NCI-H1694 treated with DMSO at 0.1 percent for 48 hours (cell line): ENCODE measurements around the gene SLFN12L.
"Not testable (repeated sequence)": the region's sequence is repeated elsewhere in the genome, so short reads cannot be mapped to it uniquely, and the experiment has no call there.

ENCODE experiments used
- DNase-seq: peaks from one replicate; lab custom pipeline; 2025; lab: John Stamatoyannopoulos, UW

Gene SLFN12L

DNA sequence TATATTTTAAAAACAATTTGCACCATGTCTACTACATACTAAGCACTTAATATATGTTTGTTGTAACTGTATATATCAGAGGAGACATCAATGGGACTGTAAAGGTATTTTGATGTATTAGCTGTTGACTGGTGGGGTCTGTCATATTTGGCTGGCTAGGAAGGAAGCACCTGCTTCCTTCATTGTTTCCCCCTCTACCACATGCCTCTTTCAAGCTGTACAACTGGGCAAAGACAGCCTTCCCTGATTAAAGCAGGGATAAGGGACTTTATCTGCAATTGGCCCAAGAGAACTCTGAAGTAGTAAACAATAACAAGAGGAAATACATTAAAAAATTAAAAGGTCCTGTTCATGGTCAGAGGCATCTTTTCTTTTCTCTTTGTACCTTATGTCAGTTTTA lies 5.5 kb upstream of the SLFN12L start:
- DNase-seq: no peak

DNA sequence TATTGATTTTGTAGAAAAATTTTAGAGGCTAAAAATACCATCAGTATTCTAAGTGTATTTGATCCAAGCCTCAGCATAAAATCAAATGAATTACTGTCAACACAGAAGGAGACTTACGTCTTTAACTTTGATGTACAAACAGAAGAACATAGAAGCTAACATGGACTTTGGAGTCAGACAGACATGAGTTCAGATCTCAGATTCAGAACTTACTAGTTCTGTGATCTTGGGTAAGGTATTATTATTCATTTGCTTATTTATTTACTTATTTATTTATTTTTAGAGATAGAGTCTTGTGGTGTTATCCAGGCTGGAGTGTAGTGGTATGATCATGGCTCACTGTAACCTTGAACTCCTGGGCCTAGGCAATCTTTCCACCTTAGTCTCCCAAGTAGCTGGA lies 4.0 kb upstream of the SLFN12L start:
- no peak for DNase-seq

DNA sequence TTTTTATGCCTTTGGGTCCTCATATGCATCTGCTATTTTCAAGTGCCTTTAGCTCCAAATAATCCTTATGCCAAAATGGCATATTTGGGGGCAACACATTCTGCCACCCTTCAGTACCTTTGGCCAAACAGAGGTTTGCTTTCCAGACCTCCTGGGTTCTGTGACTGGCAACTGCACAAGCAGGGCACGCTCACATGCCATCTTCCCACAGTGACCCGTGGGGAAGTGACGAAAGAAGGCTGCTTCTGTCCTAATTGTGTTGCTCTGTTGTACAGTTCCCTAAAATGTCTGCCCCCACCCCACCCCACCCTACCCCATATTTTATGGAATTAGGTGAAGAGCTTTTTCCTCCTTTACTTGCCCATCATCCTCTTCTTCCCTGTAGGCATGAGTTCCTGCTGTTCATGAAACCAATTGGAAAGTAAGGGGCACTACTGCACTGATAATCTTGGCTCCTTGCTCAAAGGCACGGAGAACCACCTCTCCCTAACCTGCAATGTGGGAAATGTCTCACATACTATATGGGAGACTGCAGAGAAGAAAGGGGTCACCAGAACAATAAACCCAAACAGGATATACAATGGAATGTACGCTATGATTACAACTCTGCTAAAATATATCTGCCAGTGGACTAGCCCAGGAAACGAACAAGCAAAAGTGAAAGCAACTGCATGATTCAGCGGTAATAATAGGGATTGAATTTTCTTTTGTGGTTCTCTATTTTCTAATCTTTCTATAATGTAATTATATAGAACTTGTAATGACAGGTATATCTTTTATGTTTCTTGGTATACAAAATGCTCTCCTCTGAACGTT lies 3.3 kb upstream of the SLFN12L start:
- no peak for DNase-seq

DNA sequence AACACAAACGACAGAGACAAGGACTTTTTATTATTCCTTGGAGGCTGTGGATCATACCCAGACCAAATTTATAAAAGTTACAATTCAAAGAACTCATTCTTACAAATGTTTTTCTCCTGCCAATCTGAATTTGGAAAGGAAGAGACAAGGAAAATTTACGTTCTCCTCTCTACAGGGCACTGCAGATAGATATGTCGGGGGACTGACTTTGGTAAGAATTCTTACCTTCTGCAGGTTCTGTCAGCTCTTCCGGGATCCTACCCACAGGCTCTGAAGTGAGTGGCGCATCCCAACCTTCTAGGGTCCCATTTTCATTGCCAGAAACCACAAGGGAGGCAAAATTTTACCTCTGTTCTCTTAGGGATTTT lies 2.2 kb upstream of the SLFN12L start:
- no peak for DNase-seq

DNA sequence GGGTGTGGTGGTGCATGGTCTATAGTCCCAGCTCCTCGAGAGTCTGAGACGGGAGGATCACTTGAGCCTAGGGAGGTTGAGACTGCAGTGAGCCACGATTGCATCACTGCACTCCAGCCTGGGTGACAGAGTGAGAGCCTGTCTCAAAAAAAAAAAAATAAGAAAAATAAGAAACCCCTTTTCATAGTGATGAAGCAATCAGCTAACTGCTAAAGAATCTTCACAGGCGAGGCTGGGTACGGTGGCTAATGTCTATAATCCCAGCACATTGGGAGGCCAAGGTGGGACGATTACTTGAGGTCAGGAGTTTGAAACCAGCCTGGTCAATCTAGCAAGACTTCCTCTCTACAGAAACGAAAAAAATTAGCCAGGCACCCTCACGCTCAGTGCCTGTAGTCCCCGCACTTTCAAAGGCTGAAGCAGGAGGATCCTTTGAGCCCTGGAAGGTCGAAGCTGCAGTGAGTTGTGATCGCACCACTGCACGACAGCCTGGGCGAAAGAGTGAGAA lies 760 bp downstream of the SLFN12L start:
- DNase-seq: no peak

DNA sequence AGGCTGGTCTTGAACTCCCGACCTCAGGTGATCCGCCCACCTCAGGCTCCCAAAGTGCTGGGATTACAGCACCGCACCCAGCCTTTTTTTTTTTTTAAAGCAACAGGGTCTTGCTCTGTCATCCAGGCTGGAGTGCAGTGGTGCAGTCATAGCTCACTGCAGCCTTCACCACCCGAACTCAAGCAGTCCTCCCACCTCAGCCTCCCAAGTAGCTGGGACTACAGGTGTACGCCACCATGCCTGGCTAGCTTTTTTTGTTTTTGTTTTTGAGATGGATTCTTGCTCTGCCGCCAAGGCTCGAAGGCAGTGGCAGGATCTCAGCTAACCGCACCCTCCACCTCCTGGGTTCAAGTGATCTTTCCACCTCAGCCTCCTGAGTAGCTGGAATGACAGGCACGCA lies 2.1 kb downstream of the SLFN12L start:
- DNase-seq: not testable (repeated sequence)

DNA sequence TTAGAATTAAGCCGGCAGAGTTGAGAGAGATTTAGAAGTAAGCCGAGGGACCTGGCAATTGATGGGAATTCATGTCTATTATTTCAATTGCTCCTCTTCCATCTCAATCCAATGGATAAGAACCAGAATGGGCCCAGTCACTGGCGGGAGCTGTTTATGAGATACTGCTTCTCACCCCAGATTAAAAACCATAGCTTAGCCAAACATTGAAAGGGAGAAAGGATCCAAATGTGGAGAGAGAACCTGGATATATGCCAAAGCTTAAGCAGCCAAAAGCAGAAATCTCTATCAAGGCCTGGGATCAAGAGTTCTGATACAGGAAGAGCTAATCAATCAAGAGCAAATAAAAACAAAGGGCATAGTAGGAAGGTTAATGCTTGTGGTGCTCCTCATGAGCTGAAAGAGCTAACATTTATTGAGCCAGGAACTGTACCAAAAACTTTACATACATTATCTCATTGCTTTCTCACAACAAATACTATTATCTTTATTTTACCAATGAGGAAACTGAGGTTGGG lies 2.8 kb downstream of the SLFN12L start:
- DNase-seq: no peak

DNA sequence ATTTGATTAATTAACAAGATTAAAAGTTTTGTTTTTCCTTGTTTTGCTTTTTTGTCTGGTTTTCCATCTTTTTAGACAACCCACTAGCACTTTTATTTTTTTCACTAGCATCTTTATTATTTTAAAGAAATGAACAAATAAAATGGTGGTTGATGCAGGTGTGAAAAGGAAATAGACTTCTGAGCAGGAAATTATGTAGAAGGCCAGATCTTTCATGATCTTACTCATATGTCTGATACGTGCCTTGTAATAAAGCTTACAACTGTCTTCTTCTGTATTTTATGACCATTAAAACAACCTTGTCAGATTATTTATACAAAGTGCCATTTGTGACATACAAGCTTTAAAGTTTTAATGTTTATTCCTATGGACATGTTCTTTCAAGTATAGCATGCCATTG lies 6.3 kb downstream of the SLFN12L start:
- no peak for DNase-seq

DNA sequence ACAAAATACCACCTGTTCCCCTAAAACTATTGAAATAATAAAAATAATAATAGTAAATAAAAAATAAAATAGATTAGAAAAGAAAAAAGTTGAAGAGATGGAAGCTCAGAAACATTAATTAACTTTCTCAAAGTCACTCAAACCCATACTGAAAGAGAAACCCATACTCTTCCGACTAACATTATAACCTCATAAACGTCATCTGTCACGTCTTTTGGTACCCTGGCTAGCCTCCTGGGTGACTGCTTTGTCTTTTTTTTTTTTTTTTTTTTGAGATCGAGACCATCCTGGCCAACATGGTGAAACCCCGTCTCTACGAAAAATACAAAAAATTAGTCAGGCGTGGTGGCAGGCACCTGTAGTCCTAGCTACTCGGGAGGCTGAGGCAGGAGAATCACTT lies 7.6 kb downstream of the SLFN12L start:
- no peak for DNase-seq

DNA sequence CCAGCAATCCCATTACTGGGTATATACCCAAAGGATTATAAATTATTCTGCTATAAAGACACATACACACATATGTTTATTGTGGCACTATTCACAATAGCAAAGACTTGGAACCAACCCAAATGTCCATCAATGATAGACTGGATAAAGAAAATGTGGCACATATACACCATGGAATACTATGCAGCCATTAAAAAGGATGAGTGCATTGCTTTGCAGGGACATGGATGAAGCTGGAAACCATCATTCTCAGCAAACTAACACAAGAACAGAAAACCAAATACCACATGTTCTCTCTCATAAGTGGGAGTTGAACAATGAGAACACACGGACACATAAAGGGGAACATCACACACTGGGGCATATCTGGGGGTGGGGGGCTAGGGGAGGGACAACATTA lies 8.2 kb downstream of the SLFN12L start:
- not testable (repeated sequence) for DNase-seq

DNA sequence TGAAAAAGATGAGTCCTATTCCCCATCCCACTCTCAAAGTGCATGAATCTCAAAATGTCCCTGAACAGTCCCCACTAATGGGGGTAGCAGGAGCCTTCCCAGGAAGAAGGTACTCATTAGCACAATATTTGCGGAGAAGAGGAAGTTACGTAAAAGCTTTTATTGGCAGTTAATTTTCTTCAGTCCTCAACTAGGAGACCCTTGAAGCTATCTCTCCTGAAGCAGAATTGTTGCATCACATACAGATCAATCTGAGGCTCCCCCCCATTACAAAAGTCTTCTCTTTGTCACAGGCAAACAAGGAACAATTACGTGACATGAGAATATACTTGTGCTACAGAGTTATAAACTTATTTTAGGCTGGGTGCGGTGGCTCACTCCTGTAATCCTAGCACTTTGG lies 14.2 kb downstream of the SLFN12L start:
- DNase-seq: no peak

DNA sequence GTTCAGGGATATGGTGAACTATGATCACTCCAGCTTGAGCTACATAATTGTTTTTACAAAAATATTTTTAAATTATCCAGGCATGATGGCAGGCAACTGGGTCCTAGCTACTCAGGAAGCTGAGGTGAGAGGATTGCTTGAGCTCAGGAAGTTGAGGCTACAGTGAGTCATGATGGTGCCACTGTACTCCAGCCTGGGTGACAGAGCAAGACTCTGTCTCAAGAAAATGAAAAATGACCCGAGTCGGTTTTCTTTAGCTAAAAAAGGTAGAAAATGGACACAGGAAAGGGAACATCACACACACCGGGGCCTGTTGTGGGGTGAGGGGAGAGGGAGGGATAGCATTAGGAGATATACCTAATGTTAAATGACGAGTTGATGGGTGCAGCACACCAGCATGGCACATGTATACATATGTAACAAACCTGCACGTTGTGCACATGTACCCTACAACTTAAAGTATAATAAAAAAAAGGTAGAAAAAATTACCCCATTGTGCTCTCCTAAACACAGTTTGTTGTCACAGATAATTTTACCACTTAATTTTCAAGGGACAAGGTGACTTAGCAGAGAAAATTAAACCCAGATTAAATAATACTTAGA lies 15.7 kb downstream of the SLFN12L start:
- DNase-seq: not testable (repeated sequence)

DNA sequence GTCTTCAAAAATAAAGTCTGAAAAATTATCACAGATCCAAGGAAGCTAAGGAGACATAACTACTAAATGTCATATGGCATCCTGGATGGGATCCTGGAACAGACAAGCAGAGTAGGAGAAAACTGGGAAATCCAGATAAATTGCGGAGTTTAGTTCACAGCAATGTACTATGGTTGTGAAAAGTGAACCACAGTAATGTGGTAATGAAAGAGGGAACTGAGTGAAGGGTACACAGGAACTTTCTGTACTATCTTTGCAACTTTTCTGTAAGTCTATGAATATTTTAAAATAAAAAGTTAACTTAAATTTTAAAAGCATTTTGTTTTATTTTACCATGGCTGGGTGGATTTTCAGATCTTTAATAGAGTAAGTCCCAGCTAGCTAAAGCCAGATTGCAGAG lies 16.3 kb downstream of the SLFN12L start:
- DNase-seq: no peak

DNA sequence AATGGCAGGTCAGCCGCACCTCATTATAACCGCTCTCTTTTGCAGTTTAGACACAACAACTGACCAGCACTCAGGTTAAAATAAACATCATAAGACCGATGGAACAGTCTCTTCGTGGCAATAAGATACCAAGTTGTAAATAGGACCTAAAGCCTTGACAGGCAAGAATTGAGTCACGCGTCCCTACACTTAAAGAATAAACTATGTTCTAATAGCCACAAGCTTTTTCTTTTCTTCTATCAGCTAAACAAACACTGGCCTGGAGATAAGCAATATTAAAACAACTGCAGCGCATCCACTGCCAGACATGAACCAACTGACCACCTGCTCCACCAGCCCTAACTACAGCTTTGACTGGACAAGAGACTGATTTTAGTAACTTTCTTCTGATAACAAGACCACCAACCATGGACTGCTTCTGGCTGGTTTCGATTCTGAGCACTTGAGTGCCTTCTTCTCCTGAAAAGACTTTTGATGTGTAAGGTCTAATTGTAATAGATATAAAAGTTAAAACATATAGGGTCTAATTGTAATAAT lies 17.5 kb downstream of the SLFN12L start:
- DNase-seq: no peak

DNA sequence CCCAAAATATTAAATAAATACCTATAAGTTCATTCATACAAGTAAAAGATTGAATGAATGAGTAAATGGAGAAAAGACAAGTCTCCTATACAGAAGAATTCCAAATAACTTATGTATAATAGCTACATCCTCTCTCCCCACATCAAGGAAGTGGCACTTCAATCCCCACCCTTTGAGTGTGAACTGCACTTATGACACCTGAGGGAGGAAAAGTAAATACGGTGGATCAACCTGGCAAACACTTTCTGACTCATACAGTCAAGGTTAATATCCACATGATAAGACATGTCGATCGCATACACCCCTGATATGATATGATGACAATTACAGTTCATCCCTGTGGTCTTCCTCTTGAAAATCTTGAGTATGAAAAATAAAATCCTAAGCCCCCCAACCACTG lies 18.0 kb downstream of the SLFN12L start:
- DNase-seq: no peak

DNA sequence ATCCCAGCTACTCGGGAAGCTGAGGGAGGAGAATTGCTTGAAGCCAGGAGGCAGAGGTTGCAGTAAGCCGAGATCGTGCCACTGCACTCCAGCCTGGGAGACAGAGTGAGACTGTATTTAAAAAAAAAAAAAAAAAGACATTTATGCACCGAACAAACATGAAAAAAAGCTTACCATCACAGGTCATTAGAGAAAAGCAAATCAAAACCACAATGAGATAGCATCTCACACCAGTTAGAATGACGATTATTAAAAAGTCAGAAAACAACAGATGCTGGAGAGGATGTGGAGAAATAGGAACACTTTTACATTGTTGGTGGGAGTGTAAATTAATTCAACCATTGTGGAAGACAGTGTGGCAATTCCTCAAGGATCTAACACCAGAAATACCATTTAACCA lies 19.0 kb downstream of the SLFN12L start:
- DNase-seq: not testable (repeated sequence)

DNA sequence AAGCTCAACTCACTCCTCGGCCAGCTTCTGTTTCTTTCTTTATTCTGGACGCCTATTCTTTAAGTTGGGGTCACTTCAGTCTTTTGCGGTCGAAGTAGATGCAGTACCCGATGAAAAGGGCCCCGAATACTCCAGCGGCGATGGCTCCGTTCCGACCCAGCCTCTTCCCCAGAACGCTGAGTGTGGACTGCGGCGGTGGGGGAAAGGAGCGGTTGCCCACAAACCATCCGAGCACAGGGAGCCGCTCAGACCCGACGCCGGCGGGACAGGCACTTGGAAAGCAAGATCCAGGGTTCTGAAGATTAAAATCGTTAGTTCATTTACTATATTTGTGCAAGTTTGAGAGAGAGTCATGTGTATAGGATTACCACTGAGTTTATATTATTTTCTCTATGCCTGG lies 22.5 kb downstream of the SLFN12L start:
- DNase-seq: no peak

DNA sequence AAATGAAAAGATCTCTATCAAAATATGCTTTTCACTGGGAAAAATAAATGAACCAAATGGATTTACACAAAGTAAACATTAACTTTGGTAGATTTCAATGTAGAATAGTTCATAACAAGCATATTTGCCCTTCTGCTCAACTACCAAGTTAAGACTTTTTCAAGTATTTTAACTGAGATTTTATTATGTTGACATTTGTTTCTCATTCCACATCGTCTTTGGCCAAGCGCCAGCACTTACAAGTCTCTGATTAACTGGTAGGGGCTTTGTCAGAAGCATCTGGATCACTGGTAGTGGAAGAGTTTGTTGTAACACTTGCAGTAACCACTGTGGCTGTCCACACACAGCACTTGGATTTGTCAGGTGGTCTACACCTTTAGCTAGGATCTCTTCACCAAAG lies 22.9 kb downstream of the SLFN12L start:
- DNase-seq: no peak

DNA sequence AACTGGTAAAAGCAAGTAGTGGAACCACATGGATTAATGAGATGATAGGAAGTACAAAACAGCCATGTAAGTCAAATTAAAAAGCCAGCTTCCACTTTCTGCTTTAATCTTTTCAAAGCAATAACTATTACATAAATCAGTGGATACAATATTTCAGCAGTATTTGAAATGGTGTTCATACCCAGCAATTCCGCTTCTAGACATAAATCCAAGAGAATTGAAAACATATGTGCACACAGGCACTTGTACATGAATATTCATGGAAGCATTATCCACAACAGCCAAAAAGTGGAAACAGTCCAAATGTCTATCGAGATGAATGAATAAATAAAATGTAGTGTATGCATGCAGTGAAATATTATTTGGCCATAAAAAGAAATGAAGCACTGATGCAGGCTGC lies 27.4 kb downstream of the SLFN12L start:
- no peak for DNase-seq

DNA sequence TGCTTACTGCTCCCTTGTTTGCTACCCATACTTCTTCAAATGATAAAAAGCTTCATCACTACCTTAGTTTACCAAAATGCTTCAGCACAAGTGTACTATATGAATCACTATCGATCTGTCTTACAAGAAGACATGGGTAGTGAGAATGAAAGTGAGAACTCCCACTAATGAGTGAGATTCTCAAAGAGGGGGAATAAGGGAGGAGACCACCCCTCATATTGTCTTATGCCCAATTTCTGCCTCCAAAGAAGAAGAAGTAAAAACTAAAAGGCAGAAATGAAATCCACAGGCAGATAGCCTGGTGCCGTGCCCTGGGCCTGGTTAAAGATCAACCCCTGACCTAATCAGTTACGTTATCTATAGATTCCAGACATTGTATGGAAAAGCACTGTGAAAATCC lies 29.8 kb downstream of the SLFN12L start:
- not testable (repeated sequence) for DNase-seq

DNA sequence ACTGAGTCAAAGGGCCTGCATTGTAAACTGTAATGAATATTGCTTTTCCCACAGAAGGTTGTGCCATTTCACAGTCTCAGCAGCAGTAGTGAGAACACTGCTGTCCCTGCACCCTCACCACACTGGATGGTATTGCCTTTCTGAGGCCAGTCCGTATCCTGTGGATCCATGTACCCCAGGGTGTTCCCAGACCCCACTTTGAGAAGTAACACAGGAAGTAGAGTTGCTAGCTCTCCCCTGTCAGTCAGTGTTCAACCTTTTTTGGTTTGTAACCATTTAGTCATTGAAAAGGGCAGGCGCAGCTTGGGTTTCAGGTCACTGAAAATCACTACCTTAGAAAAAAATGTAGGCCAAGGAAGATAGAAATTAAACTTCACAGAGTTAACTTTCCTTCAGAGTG lies 37.9 kb downstream of the SLFN12L start:
- no peak for DNase-seq

DNA sequence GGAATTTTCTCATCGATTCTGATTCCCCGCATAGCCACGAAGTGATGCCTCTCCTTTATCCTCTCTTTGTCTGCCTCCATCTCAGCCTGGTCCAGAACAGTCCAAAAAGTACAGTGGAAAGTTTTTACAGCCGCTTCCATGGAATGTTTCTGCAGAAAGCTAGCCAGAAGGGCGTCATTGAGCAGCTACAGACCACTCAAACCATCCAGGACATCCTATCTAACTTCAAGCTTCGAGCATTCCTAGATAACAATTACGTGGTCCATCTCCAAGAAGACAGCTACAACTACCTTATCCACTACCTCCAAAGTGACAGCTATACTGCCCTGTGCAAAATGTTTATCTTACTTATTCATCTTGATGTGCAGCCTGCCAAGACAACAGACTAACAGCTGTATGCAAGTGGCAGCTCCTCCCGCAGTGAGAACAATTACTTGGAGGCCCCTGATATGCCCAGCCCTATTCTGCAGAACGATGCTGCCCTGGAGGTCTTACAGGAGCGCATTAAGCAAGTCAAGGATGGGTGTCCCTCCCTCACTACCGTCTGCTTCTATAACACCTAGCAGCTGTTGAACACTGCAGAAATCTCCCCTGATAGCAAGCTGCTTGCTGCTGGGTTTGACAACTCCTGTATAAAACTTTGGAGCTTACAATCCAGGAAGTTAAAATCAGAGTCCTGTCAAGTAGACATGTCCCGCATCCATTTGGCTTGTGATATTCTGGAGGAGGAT lies 38.9 kb downstream of the SLFN12L start:
- no peak for DNase-seq
